Cerebellar nuclear complex (tissue), 1 donor: ENCODE data around the gene CIB4.

Experiments
- DNase-seq, 2 experiments: peaks; one replicate each; lab custom pipeline; 2025; lab: John Stamatoyannopoulos, UW

CIB4 gene

DNA sequence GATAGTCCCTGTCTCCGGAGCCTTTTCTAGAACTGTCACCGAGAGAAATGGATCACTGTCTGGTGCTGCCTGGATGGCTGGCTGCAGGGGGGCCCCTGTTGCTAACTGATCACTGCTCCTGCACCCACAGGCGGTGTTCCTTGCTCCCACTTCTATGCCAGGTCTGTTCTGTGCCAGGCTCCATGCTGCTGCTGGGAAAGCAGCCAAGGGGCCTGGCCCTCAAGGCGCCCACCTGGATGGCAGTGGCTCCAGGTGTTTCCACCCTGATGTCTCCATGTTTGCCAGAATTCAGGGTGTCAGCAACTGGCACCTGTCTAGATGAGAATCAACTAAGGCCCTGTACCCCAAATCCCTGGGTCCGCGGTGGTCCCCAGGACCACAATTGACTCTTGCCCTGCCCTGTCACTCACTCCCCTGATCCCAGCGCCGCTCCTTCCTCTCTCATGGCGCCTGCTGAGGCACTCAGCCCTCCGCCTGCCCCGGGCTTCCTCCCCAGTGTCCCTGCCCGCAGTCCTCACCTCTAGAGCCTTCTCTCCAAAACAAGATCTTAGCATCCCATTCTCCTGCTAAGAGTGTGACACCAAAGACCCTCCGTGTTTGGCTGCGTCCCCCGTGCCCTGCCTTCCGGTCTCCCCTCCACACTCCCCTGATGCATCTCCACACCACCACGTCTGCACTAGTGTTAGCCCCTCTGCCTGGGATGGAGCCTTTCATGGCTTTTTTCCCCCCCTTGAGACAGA is 90.7 kb downstream of the CIB4 start:
- DNase-seq = no peak

DNA sequence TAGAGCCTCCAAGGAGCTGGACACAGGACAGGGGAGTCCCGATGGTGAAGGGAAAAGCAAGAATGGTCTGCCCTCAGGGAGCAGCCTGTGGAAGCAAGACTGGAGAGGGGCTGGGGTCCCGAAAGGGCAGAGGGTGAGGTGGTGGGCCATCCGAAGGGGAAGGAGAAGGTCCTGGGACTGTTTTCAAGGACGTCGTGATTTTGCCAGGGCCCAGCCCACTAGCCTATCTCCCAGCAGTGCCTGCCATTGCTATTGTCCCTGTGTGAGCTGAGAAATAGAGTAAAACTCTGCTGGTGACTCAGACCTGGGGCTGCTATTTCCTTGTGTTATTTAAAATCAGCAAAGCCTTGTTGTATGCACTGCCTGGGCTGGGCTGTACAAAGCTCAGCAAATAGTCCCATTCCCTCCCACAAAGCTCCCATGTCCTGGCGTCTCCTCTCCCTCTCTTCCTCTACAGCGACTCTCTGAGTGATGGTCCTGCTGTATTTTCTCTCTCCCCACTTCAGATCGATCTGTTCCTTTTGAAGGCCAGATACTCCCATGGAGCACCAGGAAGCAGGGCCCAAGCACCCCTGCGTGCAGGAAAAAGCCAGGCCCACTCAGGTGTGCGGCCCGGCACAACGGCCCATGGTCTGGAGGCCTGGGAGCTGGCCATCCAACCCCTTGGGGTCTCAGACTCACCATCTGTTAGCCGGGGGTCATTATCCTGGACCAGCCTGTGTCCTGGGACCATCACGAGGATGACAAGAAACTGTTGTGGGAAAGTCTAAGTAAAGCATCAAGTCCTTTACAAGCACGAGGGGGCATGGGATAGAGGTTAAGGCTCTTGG is 98.3 kb downstream of the CIB4 start:
- no peak for DNase-seq

DNA sequence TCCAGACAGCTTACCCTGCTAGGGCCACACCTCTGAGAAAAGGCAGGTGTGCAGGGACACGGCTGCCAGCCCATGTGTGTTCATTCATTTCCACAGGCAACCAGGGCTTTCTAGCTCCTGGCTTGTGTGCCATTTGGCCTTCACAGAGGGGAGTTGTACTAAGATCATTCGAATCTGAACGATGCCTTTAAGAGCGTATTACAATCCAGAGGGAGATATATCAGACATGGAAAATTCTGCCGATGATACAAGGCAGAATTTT is 99.0 kb downstream of the CIB4 start:
- DNase-seq = no peak

DNA sequence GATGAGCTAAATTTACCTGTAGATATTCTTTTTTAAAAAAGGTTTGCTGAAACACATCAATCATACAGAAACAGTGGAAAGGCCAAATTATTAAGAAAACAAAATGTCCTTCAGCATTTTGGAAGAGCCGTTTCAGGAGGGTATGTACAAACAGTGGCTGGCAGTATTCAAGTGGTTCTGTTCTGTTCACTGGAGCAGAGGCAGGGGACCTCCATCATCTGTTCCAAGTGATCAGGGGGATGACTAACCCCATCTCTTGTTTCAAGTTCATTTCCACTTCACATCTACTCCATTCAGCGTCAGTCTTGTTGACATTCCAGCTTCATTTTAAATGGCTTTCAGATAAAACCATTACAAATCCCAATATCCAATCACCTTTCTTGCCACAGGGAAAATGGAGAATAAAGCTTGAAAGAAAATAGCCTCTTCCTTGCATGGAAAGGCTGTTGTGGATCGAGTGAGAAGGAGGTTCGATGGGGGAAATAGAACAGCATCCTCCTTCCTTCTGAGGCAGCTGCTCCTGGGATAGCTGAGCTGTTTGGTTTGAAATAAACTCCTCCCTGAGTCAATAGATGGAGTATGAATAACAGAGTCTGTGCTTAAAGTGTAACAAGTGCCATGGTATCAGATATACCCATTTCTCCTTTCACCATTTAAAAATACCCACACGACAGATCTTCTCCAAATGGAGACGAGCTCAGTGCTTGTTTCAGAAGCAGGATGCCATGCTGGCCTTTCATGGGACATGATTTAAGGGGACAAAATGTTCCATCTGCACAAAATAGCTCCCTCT is 99.6 kb downstream of the CIB4 start:
- DNase-seq = no peak

DNA sequence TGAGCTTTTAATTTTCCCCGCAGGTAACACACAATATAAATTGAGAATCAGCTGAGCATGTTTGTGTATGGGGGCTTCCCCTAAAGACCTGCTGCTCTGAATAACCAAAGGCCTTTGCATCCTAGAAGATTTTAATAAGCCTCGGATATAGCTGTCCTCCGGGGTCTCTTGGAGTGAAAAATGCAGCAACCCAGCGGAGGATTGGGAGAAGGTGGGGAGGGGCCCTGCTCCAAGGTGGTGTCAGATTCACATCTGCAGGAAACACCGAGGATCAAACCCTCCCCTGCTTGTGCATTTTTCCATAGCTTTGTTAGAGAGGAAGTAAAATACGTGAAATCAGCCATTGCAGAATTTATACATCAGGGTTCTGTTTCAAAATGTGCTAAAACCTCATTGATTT is 100.2 kb downstream of the CIB4 start:
- no peak for DNase-seq

DNA sequence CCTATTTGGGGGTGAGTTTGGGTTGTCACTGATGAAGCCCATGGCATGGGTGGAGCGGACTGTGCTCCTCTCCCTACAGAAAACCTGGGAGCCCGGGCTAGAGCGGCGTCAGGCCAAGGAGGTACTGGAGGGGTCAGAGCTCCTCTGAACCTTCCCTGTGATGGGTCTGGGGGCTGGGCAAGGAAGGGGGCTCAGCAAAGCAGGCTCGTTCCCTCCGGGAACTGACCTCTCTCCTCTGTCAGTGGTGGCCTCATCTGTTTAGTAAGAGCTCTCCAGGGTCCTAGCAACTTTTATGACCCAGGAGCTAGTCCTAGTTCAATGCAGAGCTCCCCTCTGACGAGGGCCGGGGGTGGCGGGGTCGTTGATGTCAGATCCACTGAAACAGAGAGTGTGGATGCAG is 100.9 kb downstream of the CIB4 start:
- no peak for DNase-seq

DNA sequence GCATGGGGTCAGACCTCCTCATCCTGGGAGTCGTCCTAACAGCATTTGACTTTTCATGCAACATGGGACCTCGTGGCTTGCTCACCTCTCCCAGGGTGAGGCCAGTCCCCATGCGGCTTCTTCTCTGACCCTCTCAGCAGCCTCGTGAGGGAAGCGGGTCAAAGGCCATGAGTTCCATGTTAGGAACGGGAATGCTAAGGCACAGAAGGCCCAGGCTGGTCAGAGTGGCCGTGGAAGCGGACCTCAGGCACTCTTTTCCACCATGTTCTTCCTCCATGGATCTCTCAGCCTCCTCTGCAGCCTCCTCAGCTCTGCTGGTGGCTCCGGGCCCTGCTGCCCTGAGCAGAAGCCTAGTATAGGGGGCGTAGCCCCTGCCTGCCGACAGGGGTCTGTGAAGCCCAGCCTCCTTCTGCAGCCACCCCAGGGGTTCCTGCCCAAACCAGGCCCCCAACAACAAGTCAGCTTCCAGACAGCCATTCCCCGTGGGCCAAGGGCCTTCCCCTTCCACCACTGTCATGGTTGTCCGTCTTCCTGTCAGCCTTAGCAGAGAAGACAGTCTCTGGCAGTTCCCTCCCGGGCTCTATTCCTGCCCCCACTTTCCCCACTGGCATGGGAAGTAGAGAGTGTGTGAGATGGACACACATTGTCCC is 103.2 kb downstream of the CIB4 start:
- DNase-seq = no peak

DNA sequence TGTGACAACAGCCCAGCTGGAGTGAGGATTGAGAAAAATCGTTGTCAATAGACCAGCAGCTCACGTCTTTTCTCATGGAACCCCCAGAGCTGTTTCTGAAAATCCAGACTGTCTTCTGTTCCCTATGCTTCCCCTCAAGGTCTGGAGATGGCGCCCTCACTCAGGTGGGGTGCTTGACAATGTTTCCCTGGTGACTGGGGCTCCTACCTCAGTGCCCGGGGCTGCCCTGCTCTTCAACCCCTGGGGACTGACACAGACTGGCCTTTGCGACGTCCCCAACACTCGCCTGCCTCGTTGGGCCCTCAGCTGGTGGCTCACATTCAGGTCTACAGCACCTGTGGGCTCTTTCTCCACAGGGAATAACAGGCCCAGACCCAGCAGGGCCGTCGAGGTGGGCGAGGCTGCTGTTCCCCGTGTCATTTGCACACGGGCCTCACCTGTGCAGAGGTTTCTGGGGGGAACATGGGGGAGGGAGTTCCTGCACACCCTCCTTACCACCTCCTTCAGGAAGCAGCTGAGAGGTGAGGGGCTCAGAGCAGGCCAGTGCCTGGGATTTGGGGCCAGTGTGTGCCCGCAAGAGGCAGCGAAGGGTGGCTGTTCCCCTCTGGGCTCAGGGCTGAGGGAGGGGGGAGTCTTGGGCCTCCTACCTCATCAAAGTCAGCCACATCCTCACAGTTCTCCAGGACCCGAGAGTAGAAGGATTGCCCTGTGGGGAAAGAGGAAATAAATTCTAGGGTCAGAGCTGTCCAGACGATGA is 103.9 kb downstream of the CIB4 start:
- DNase-seq = no peak

DNA sequence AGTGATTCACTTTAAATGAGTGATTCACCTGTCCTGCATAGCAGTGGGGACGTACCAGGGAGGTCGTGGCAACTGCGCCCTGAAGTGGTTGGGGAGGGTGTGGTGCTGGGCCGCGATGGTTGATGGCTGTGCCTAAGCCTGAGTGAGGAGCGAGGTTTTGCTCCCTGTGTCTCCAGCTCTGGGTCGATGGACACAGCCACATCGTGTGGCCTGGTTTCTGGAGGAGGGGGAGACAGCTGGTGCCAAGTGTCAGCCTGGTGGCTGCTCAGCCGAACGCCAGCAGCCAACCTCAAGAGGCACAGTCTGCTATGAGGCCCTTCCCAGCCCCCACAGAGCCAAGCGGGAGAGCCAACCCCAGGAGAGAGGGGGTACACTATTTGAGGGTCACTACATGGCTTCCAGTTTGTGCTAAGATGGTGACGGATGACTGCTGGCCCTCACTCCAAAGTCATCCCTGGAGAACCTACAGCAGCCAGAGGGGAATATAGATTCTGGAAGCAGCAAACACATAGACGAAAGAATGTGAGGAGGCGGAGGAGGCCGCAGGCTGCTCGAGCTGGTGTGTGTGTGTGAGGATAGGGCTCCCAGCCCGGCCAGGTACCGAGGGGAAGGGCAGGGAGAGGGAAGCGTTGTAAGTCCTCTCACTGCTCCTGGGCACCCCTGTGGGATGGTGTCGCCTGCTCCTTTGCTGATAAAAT is 104.6 kb downstream of the CIB4 start:
- no peak for DNase-seq

DNA sequence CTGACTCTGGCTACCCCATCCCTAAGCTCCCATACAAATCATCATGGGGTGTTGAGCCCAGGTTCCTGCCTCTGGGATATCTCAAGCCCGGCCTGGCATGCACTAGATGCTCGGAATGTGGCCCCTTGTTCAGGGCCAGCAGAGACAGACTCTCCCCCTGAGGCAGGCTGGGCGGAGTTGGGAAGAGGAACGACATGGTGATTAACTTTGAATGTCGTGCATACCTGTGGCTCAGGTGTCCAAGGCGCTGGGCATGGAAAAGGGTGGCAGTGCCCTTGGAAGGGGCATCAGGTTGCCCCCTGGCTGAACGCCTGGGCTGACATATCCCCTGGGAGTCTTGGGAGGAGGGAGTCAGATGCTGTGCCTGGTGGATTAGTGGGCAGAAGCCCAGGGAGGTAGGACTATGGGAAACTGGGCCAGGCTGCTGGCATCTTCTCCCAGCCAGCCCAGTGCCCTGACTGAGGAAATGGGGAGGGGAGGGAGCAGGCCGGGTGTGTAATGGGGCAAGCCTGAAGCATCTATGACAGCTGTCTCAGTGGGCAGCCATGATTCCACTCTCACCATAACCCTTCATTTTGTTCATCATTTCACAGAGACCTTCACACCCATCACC is 105.4 kb downstream of the CIB4 start:
- DNase-seq = no peak

DNA sequence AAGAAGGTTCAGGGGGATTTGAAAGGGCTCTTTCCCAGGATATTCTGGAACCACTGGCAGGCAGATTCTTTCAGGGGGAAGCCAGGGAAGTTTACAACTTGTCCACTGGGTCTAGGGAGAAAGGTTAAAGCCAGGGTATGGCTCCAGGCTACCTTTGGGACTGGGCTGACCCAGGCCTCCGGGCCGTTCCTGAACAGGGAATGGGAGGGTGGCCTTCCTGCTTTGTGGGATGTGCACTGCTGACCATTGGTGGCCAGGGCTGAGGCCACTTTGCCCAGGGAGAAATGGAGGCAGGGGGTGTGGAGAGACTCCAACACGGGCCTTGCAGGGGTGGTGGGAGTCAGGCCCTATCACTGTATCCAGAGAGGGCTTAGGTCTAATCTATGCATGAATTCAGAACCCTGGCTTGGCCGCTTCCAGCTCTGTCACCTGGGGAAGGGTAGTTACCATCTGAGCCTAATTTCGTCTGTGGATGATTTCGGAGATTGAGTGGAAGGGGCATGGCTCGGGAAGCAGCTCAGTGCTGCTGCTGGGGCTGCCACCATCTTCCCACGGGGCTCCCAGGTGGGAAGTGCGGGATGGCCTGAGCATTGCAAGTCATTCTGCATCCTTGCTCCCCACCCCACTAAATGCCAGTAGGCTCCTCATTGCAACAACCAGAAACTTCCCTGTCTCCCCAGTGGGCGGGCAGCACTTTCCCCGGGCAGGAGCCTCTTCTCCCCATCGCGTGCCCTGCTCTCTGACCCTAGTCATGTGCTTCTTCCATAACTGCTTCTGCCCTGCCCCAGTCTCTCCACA is 106.1 kb downstream of the CIB4 start:
- DNase-seq = no peak

DNA sequence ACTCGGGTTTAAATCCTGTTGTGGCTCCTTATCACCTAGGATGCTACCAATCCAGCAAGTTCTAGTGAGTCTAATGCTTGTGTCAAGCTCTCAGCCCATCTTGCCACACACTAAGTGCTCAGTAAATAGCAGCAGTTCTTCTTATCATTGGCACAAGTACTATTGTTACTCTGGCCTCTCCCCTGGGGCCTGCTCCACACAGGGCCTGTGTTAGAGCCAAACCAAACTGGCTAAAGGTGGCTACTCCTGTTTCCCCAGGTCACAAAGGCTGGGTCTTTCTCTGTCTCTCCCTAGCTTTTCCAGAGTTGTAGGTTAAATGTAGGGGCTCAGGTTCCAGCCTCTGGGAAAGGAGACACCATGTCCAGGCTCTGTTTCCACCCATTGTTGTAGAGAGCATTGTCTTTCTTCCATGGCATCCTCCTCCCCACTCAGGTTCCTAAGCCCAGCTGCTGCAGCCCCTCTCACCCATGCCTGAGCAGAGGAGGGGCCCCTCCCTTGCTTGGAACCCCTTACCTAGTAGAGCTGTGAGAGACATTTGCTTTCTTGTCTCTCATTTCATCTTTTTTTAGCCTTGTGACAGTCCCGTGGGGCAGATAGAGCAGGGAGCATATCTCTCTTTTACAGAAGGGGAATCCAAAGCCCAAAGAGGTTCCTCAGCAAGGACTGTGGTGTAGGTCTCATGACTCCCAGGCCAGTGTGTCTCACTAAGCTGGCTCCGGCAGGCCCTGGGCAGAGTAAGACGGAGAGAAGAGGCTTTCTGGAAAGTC is 106.9 kb downstream of the CIB4 start:
- no peak for DNase-seq

DNA sequence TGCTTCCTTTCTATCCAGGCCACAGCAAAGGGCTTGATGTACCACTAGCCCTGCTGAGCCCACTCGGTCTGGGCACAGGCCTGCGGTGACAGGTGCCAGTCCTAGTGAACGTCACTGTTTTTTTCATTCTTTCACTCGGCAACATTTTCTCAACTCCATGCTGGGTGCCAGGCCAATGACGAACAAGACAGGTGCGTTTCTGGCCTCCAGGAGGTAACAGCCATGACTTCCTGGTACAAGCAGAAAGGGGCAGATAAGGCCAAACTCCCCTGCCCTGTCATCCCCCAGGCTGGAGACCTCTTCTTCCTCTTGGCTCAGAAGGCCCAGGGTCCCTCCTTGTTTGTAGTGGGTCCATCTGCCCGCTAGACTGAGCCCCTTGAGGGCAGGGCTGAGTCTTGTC is 107.5 kb downstream of the CIB4 start:
- no peak for DNase-seq

DNA sequence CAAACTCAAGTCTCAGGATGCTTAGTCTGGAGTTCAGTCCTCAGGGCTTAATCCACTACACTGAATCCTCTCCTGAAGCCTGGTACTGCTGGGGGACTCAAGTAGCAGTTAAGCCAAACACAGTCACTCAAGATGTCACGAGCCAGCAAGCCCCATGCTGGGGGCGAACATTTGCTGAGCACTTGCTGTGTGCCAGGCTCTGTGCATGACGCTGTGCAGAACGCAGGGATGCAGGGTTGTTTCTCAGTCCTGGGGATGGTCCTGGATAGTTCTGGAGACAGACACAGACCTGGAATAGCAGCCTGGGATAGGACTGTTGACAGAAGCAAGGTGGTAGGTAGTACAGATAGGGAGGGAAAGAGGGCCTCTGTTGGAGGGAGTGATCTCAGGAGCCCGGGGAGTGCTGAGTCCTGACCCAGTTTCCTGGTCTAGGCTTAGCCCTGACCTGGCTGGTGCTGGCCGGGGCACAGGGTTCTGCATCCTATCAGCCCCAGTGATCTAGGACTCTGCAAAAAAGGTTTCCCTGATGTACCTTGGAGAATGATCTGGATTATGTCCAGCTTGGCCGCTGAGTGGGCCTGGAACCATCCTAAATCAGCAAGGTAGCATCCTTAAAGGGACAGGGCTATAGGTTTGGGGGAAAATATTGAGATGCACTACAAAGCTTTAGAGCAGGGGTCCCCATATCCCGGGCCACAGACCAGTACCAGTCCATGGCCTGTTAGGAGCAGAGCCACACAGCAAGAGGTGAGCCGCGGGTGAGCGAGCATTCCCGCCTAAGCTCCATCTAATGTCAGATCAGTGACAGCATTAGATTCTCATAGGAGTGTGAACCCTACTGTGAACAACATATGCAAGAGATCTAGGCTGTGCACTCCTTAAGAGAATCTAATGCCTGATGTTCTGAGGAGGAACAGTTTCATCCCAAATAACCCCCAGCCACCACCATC is 108.6 kb downstream of the CIB4 start:
- DNase-seq = peak in 1 of 2 experiments; percentile 51
